HepG2 (cell line): Measurements from ENCODE around the gene DHX30.

Experiments
- EHMT2 ChIP-seq: fragments of 200-600 bp; sonication (generic); IDR thresholded peaks from 2 replicates; pipeline ENCODE4 v1.7.0; 2017; ENCODE audit warnings: antibody characterized with exemption, low read depth, low read length, borderline replicate concordance
- GABPB1 ChIP-seq: IDR thresholded peaks from 2 replicates; pipeline ENCODE4 v1.6.1; 2016; ENCODE audit warnings: mild to moderate bottlenecking, missing genetic modification reagents, moderate library complexity, missing compliant biosample characterization
- MEF2D ChIP-seq: sonication (generic); formaldehyde crosslinking; IDR thresholded peaks from 2 replicates; pipeline ENCODE4 v1.5.1; 2020; ENCODE audit warnings: mild to moderate bottlenecking, missing genetic modification reagents
- NR2F6 ChIP-seq, 2 experiments: IDR thresholded peaks; 2 replicates each; pipeline ENCODE4 v1.6.1; 2016; ENCODE audit warnings: antibody characterized with exemption in 1 of 2, mild to moderate bottlenecking in 1 of 2
- RELA ChIP-seq: sonication (generic); formaldehyde crosslinking; IDR thresholded peaks from 2 replicates; pipeline ENCODE4 v1.4.0; 2020; ENCODE audit warnings: missing genetic modification reagents

DNA sequence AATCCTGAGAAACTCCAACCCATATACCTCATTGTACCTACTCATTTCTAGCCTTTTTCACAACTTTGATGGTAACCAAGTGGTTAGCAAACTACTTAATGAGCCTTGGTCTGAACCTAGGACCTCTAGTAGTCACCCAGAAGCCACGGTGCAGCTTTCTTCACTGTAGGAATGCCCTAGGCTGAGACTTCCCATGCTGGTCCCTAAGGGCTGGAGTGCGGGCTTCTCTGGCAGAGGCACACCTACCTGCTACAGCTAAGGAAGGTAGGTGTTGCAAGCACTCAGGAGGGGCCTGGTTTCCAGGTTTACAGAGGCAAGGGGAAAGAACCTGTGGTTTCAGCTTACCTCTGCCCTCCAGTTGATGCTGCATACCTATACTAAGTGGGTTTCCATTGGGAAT lies 65.4 kb downstream of the DHX30 start:
- TF ChIP-seq GABPB1 (CRISPR knock-in tag) (no peak), RELA (no peak), NR2F6 (IDR thresholded peaks at IDR 0.05) (no peak), NR2F6 (CRISPR knock-in tag; IDR thresholded peaks at IDR 0.05) (no peak), MEF2D (no peak), EHMT2 (no peak)
